GM19035 (cell line): ENCODE measurements around the gene FAAP20.

Experiments used
- ATAC-seq: cut with Tn5 transposase; IDR thresholded peaks from one replicate; pipeline ENCODE4 v1.9.1; 2021; ENCODE audit not compliant: unreplicated experiment

The FAAP20 gene, protein sequence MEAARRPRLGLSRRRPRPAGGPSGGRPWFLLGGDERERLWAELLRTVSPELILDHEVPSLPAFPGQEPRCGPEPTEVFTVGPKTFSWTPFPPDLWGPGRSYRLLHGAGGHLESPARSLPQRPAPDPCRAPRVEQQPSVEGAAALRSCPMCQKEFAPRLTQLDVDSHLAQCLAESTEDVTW

DNA sequence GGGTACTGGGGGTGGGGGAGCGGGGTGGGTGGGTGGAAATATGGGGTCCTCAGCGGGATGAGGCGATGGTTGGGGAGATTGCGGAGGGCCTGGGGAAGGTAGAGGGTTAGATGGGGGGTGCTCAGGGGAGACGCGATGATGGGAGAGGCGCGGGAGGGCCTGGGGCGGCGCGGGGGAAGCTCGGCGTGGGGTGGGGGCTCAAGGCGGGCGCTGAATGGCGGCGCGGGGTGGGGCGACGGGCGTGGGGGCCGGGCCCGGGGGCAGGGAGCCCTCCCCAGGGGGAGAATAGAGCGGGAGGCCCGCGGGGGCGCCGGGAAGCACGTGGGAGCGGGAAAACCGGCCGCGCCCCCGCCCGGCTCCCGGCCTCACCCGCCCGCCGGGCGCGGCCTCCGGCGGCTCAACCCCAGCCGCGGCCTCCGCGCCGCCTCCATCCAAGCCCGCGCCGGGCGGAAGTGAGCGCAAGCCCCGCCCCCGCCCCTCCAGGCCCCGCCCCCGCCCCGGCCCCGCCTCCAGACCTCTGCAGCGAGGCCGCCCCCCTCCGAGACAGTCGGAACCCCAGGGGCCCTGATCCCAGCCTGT is at the start of gene FAAP20:
Gene FAAP20 (minus strand): TSS at position 454 of the 579 bp plus-strand sequence. CDS start 23 bp downstream, at position 431.
- peak; percentile 44 for ATAC-seq

GRCh38 chr1:2242814-2243725 is 48.5 kb upstream of the FAAP20 start:
- ATAC-seq, result no peak

GRCh38 chr1:2241820-2242219 is 47.2 kb upstream of the FAAP20 start:
- ATAC-seq, result no peak

- ATAC-seq, result no peak
Observed at GRCh38 chr1:2240270-2241156, 45.9 kb upstream of the FAAP20 start.

- no peak for ATAC-seq
Observed at GRCh38 chr1:2239384-2239985, 44.9 kb upstream of the FAAP20 start.

DNA sequence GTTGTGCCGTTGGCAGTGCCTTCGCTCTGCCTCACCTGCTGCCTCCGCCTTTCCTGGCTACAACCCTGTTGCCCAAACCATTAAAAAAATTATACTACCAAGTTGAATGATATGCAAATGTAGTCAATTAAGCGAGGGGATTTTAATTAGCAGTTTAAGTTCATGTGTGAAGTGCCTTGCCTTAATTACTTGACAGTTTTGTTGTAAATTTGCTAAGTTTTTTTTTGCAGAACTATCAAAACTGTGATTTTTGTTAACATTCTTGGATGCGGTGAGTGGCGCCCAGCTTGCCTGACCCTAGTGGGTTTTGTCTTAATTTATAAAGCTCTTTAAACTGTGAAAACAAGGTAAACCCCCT is 44.4 kb upstream of the FAAP20 start:
- ATAC-seq, result no peak

GRCh38 chr1:2238361-2239012 is 43.9 kb upstream of the FAAP20 start:
- ATAC-seq, result no peak

DNA sequence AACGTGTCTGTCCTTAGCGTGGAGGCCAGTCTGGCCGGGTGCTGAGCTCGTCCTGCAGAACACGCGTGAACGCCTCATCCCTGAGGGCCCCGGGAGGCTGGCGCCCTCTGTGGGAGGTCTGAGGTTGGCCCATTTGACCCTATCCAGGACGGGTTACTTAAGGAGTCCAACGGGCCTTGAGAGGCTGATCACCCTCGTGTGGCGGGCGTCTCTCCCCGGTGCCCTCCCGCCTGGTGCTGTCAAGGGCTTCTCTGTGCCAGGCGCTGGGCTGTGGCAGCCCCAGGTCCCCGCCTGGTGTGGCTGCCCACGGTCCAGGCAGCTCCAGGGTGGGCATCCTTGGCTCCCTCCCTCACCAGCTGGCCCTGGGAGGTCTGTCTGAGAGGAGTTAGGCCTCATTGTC is 43.2 kb upstream of the FAAP20 start:
- no peak for ATAC-seq

- ATAC-seq, result no peak
Observed at GRCh38 chr1:2236695-2237677, 42.4 kb upstream of the FAAP20 start.

DNA sequence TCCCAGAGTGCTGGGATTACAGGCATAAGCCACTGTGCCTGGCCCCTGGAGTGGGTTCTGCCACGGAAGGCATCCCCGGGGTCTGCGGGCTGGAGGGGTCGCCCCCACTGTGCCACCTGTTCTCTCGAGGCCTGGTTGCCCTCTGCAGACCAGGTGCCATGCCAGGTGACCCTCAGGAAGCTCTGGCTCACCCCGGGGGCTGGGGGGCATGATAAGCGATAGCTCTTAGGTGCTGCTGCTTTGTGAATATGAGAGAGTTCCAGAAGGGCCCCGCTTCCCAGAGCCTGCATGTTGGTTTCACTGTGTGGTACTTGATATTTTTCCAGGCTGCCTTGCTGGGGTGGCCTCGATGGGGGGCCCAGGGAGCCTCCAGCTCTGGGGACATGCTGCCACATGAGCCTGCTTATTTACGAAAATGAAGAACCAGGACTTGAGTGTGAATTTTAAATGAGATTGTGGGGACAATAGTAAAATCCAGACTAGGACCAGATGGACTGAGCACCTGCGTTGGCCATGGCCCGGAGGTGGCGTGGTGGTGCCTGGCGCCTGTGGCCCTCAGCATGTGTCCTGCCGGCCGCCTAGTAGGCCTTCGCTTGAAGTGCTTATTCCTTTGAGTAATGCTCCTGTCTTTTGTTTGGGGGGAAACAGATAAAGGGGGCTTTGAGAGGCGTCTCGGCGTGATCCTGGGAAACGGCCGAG is 40.9 kb upstream of the FAAP20 start:
- ATAC-seq, result no peak

DNA sequence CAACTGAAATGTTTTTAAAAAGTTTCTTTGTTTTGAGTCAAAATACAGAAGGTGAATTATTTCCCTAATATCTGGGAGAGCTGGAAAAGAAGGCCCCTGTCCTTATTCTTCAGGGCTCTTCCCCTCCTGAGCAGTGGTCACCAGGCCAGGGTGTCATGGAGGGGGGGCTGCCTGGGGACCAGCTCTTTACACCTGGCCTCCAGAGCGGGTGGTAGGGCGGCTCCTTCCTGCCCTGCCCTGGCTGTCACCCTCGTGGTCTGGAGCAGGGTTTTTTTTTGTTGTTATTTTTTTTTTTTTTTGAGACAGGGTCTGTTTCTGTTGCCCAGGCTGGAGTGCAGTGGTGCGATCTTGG is 40.2 kb upstream of the FAAP20 start:
- no peak for ATAC-seq

DNA sequence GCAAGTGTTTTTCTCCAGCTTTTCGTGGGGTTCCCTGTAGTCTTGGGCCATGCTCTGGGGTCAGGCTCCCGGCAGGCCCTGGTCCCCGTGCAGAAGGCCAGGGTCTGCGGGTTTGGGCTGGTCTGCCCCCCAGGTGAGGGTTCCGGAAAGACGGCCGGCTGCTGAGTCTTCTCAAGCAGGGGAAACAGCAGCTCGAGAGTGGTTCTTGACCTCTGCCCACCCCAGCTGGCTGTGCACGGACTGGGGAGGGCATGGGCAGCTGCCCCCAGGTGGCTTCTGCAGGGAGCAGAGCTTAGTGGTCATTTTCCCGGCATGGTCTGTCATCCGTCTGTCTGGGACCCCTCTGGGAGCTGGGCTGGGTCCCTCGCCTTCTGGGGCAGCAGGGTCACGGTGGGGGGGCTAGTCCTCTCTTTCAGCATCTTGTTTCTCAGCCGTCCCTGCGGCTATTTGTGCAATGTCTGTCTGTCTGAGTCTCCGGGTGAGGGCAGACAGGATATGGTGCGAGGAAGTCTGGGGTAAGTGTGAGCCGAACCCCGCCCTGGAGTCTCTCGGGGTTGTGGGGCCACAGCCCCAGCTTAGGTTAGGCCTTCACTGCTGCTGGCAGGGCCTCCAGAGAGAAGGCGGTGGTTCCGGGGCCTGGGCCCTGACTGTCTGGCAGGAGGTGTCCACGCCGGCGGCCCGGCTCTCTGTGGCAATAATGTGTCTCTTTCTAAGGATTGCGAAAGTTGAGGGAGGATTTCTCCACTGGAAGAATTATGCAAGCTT is 39.6 kb upstream of the FAAP20 start:
- peak; percentile 48 for ATAC-seq

DNA sequence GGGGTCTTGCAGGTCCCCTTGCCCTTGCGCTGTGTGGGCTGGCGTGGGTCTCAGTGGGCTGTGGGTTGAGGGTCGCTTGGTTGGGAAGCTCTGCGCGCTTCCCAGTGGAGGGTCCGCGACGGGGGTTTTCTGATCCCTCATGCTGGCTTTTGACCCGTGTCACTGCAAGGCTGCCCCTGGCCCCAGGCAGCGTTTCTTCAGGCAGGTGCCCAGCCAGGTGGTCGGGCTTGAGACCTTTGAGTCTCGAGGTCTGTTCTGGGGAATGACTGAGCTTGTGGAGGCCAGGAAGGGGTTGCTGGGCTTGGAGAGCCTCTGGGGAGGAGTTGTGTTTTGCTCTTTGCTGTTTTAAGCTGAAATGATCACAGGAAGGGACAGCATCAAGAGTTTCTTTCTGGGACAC is 38.9 kb upstream of the FAAP20 start:
- no peak for ATAC-seq

DNA sequence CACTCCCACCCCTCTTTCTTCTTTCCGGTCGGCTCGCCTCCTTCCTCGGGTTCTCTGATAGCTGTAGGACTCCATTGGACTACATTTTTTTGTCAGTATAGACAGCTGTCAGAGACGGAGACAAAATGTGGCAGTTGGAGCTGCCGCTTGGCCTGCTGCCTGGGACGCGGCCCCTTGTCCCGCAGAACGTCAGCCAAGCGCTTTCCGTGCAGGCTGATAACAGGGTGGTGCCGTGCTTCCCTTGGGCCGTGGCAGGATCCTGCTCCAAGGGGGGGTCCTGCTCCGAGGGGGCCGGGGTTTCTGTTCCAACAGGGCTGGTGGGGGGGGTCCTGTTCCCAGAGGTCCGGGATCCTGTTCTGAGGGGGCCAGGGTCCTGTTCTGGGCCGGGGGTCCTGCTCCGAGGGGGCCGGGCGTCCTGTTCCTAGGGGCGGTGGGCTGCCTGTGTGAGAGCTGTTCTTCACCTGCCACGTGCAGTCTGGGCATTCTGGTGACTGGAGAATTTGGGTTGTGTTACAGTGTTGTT is 38.4 kb upstream of the FAAP20 start:
- no peak for ATAC-seq

DNA sequence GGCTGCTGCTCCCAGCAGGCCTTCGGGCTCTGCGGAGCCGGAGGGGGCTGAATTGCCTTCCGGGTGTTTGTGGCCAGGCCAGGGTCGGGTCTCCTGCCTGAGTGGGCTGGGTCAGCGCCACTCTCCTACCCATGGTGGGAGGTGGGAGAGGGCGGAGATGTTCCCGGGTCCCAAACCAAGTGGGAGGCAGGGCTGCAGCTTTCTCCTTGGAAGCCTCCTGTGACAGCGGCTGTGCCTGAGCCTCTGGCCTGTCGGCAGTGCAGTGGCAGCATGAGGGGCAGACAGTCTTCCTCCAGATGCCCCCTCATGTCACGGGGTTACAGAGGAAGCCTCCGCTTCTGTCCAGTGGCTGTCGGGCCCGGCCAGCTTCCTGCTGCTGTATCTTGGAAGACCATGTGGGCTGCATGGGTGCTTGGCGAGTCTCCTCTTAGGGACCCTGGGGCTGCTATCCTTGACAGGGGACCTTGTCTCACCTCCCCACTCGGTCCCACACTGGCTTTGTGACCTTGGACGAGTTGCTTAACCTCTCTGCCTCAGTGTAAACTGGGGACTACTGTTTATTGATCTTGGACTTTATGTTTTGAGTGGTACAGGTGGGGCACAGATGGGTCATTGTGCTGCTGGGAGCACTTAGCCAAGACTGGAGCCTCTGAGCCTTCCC is 37.8 kb upstream of the FAAP20 start:
- ATAC-seq, result no peak

GRCh38 chr1:2231532-2232254 is 37.1 kb upstream of the FAAP20 start:
- ATAC-seq, result no peak
